HTERT RPE-1 (cell line): ENCODE measurements around the gene CAMTA2.
"Not testable (repeated sequence)": the region's sequence is repeated elsewhere in the genome, so short reads cannot be mapped to it uniquely, and the experiment has no call there.

ENCODE experiments used
- in situ Hi-C: fragments of 300-500 bp; cut with MboI; formaldehyde crosslinking; loops from 4 replicates; pipeline ENCODE4 v1.14.3; 2020; ENCODE audit warnings: low sequenced_read_pairs

The CAMTA2 gene

GRCh38 chr17:4934173-4934979 is 53.1 kb downstream of the CAMTA2 start:
- in situ Hi-C loops = no loop called here

- in situ Hi-C loops = no loop called here
Observed at GRCh38 chr17:4933646-4934045, 53.8 kb downstream of the CAMTA2 start.

GRCh38 chr17:4932756-4933155 is 54.7 kb downstream of the CAMTA2 start:
- in situ Hi-C loops = no loop called here

GRCh38 chr17:4931963-4932362 is 55.5 kb downstream of the CAMTA2 start, which contains the start of gene GP1BA:
TSS of gene GP1BA (plus strand) at chr17:4932277. CDS start at chr17:4932605, 328 bp downstream.
- in situ Hi-C loops = no loop called here

GRCh38 chr17:4928881-4929280 is 58.6 kb downstream of the CAMTA2 start:
- in situ Hi-C loops = no loop called here

GRCh38 chr17:4926577-4927335 is 60.7 kb downstream of the CAMTA2 start:
- in situ Hi-C loops = not testable (repeated sequence)

GRCh38 chr17:4921320-4921719 is 66.2 kb downstream of the CAMTA2 start:
- in situ Hi-C loops = no loop called here

GRCh38 chr17:4920351-4921048 is 67.0 kb downstream of the CAMTA2 start:
- in situ Hi-C loops = no loop called here

GRCh38 chr17:4919511-4920047 is 67.9 kb downstream of the CAMTA2 start:
- in situ Hi-C loops = no loop called here
